CD4-positive, alpha-beta memory T cell (primary cell): Measurements from ENCODE around the gene TEDC1. TPM values are rescaled to one million over a fixed set of nuclear protein-coding genes. Genes with fewer than 3 reads are reported as not detected.
A peak's percentile ranks its signal among the peaks of the same experiment; 100 is the strongest.

ENCODE experiments used
- CTCF ChIA-PET: fragments of 350-600 bp; sonication (Branson Sonifier 250); formaldehyde crosslinking; loops from one replicate; lab custom pipeline; 2021; ENCODE audit warnings: inconsistent platforms; ENCODE audit not compliant: partially characterized antibody; lab: Charles Lee
- POLR2A ChIA-PET: fragments of 350-600 bp; sonication (Branson Sonifier 250); formaldehyde crosslinking; loops from one replicate; lab custom pipeline; 2021; ENCODE audit not compliant: partially characterized antibody; lab: Charles Lee
- DNase-seq, 5 donors: peaks; one replicate each; pipeline versions ENCODE4 v3.0.0 to v3.0.0-alpha.2; 2020 to 2022; ENCODE audit warnings: mixed read lengths in 1 of 5
- H3K27ac ChIP-seq: one replicate; pipeline ENCODE4 v1.7.0; 2013; ENCODE audit warnings: low read depth, low read length
- H3K27me3 ChIP-seq: 2 replicates; pipeline ENCODE4 v1.7.0; 2013; ENCODE audit warnings: mild to moderate bottlenecking, low read length, moderate library complexity; ENCODE audit not compliant: insufficient read depth
- H3K36me3 ChIP-seq: 2 replicates; pipeline ENCODE4 v1.7.0; 2013; ENCODE audit warnings: mild to moderate bottlenecking, low read length, moderate library complexity; ENCODE audit not compliant: insufficient read depth
- H3K4me1 ChIP-seq: 2 replicates; pipeline ENCODE4 v1.7.0; 2013; ENCODE audit warnings: mild to moderate bottlenecking, low read length, moderate library complexity; ENCODE audit not compliant: insufficient read depth
- H3K4me3 ChIP-seq, 2 donors: one replicate each; pipeline ENCODE4 v1.7.0; 2013; ENCODE audit warnings: low read length in 2 of 2, mild to moderate bottlenecking in 1 of 2
- H3K9me3 ChIP-seq, 2 donors: one replicate each; pipeline ENCODE4 v1.7.0; 2013; ENCODE audit warnings: low read length in 2 of 2, control low read depth in 1 of 2; ENCODE audit not compliant: control insufficient read depth in 1 of 2
- H3K27ac Mint-ChIP-seq, 7 donors: one replicate each; pipeline ENCODE4 v1.8.0; 2020 to 2021; ENCODE audit warnings: mixed read lengths in 7 of 7, mild to moderate bottlenecking in 6 of 7, inconsistent platforms in 3 of 7, moderate library complexity in 3 of 7
- H3K27me3 Mint-ChIP-seq, 2 donors: one replicate each; pipeline ENCODE4 v1.8.0; 2020 to 2021; ENCODE audit warnings: mixed read lengths in 2 of 2
- H3K36me3 Mint-ChIP-seq, 2 donors: one replicate each; pipeline ENCODE4 v1.8.0; 2020 to 2021; ENCODE audit warnings: mixed read lengths in 2 of 2, inconsistent platforms in 1 of 2, mild to moderate bottlenecking in 1 of 2
- H3K4me1 Mint-ChIP-seq, 4 donors: one replicate each; pipeline ENCODE4 v1.8.0; 2020 to 2021; ENCODE audit warnings: mixed read lengths in 4 of 4, mild to moderate bottlenecking in 1 of 4
- H3K4me3 Mint-ChIP-seq, 8 donors: one replicate each; pipeline ENCODE4 v1.8.0; 2020 to 2021; ENCODE audit warnings: mixed read lengths in 8 of 8, mild to moderate bottlenecking in 7 of 8, moderate library complexity in 6 of 8, inconsistent platforms in 3 of 8
- H3K9me3 Mint-ChIP-seq, 8 donors: one replicate each; pipeline ENCODE4 v1.8.0; 2020 to 2021; ENCODE audit warnings: mixed read lengths in 8 of 8, mild to moderate bottlenecking in 5 of 8, inconsistent platforms in 3 of 8, moderate library complexity in 1 of 8
- intact Hi-C: fragments of 100-400 bp; cut with micrococcal nuclease; formaldehyde crosslinking; loops from one replicate; pipeline ENCODE4 v1.15.1; 2023
- polyA plus RNA-seq, 2 donors: library from polyadenylated mRNA; unstranded; fragments of 300-500 nt; fragmentation: Illumina TruSeq; gene quantifications; one replicate each; pipeline ENCODE4 v1.2.3, GENCODE V29; 2021
- total RNA-seq, 2 experiments: library from RNA; stranded (reverse); gene quantifications; one replicate each; pipeline ENCODE4 v1.2.3, GENCODE V29; 2021

The TEDC1 gene
- total and polyA plus RNA-seq, 4 experiments from 2014 or later, result 10.2 to 30.2 (median 17.9) TPM

DNA sequence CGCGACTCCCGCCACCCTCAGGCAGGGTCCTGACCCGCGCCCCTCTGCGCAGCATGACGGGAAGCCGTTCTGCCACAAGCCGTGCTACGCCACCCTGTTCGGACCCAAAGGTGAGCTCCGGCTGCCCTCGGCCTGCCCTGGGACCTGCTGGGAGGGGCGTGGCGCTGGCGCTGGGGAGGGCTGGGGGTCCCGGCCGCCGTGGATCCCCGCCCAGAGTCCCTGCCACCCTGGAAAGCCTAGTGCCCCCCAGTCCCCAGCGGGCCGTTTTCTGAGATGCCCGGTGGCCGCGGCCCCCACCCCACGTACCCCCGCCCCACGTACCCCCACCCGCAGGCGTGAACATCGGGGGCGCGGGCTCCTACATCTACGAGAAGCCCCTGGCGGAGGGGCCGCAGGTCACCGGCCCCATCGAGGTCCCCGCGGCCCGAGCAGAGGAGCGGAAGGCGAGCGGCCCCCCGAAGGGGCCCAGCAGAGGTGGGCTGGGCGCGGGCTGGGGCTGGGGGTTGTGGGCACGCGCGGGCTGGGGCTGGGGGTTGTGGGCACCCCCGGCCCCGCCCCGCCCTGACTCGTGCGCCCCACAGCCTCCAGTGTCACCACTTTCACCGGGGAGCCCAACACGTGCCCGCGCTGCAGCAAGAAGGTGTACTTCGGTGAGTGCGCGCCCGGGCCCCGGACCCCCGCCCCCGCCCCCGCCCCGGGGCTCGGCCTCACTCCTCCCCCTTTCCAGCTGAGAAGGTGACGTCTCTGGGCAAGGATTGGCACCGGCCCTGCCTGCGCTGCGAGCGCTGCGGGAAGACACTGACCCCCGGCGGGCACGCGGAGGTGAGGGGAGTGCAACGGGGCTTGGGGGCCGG lies 12.4 kb upstream of the TEDC1 start:
- H3K27me3 Mint-ChIP-seq, result no peaks in the 10 kb centered on the region
- Histone ChIP-seq H3K27ac (peak overlapping the region; percentile 44), H3K9me3 (no peaks in the 10 kb centered on the region), H3K4me1 (peaks cover 73% of the 10 kb centered on the region), H3K36me3 (no peaks in the 10 kb centered on the region), H3K27me3 (no peaks in the 10 kb centered on the region), H3K4me3 (no peak overlapping the region)
- H3K9me3 Mint-ChIP-seq, result peaks cover 0 to 9% (median 0%) of the 10 kb centered on the region in 8 donors
- intact Hi-C loops, result no loop called here
- DNase-seq, result peak in 3 of 5 donors; percentile 42 to 79 (median 58)
- CTCF ChIA-PET, result interaction anchor here (1.2 to 3.0 kb wide), 2 partner anchors 8 to 11 kb away, joined by 4 to 24 read pairs; partner anchors contain the start of gene CRIP1
- POLR2A ChIA-PET, result interaction anchor here (8.3 kb wide), 1 partner anchor 12 kb away, joined by 346 read pairs; the partner anchor contains the start of gene TEDC1
- H3K4me3 Mint-ChIP-seq, result peak overlapping the region in 1 of 8 donors; percentile 25
- H3K27ac Mint-ChIP-seq, result peak overlapping the region in 2 of 7 donors; percentile 96 to 100
- H3K4me1 Mint-ChIP-seq, result peaks cover 19 to 64% (median 40%) of the 10 kb centered on the region in 4 donors
- H3K36me3 Mint-ChIP-seq, result peaks cover 0 to 13% of the 10 kb centered on the region in 2 donors

DNA sequence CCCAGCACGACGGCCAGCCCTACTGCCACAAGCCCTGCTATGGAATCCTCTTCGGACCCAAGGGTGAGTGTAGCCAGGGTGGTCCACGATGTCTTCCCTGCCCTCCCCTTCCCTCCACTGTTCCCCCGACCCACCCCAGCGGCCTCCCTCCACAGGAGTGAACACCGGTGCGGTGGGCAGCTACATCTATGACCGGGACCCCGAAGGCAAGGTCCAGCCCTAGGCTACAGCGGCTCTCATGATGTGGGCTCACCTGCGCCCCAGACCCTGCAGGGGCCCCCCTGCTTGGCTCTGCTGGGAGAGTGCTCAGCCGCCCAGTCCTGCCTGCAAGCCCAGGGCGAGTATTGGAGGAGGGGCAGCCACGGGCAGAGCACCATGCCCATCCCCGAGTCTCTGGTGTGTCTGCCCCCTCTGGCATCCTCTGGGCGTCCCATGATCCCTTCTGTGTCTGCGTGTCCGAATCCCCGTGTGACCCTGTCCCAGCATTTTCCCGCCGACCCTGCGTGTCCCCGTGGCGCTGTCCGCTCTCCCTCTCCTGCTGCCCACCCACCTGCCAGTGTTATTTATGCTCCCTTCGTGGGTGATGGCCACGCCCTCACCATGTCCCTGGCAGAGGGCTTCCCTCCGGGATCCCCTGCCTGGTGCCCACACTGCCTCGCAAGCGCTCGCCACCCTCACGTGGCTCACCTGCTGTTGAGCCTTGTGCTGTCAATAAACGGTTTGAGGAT lies 11.5 kb upstream of the TEDC1 start:
- Histone ChIP-seq H3K36me3 (no peaks in the 10 kb centered on the region), H3K27ac (peak overlapping the region; percentile 97), H3K4me3 (no peak overlapping the region), H3K9me3 (no peaks in the 10 kb centered on the region), H3K27me3 (no peaks in the 10 kb centered on the region), H3K4me1 (peaks cover 79% of the 10 kb centered on the region)
- DNase-seq, result peak in 3 of 5 donors; percentile 33 to 53 (median 34)
- Mint-ChIP-seq H3K4me3 (peak overlapping the region in 5 of 8 donors; percentile 40 to 92 (median 55)), H3K9me3 (peaks cover 0 to 9% (median 0%) of the 10 kb centered on the region in 8 donors), H3K36me3 (peaks cover 0 to 13% of the 10 kb centered on the region in 2 donors), H3K27me3 (no peaks in the 10 kb centered on the region), H3K4me1 (peaks cover 23 to 71% (median 46%) of the 10 kb centered on the region in 4 donors), H3K27ac (peak overlapping the region; percentile 82 to 100 (median 100))
- ChIA-PET CTCF (interaction anchor here (1.0 to 3.0 kb wide), 4 partner anchors 9 to 106 kb away, joined by 3 to 122 read pairs (median 14); no protein-coding TSS in a partner anchor), POLR2A (interaction anchor here (1.5 to 8.3 kb wide), 3 partner anchors 11 to 179 kb away, joined by 11 to 346 read pairs (median 13); partner anchors contain the start of genes BRF1, TEDC1 and TEX22)
- intact Hi-C loops, result loop anchor here (2.0 kb wide), 3 partner anchors 31 to 179 kb away; partner anchors contain the start of gene BRF1

DNA sequence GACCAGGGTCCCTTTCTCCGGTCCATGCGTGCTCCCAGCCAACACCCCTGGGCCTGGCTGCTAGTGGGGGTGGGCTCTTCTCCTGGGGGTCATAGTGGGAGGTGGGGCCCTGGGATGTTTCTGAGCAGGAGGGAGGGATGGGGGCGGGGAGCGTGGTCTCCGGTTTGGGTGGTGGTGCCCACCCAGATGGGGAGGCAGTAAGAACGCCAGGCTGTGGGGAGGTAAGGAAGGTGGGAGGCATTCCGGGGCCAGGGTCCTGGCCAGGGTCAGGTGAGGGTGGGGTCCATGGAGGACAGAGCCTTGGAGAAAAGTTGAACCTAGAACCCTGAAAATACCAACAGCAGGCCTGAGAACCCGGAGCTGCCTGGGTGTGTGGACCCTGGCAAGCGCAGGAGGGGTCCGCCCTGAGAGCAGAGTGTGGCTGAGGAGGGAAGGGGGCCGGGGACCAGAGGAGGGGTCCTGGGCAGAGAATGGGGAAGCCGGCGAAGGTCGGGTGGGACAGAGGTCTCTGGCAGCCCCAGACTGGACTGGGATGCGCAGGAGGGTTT lies 10.8 kb upstream of the TEDC1 start:
- Histone ChIP-seq H3K27ac (peak overlapping the region; percentile 97), H3K9me3 (no peaks in the 10 kb centered on the region), H3K36me3 (no peaks in the 10 kb centered on the region), H3K4me1 (peaks cover 82% of the 10 kb centered on the region), H3K27me3 (no peaks in the 10 kb centered on the region), H3K4me3 (no peak overlapping the region)
- Mint-ChIP-seq H3K9me3 (peaks cover 0 to 9% (median 0%) of the 10 kb centered on the region in 8 donors), H3K4me3 (peak overlapping the region in 6 of 8 donors; percentile 70 to 92 (median 86)), H3K4me1 (peaks cover 27 to 77% (median 52%) of the 10 kb centered on the region in 4 donors), H3K27ac (peak overlapping the region; percentile 96 to 100 (median 100)), H3K27me3 (no peaks in the 10 kb centered on the region), H3K36me3 (peaks cover 0 to 13% of the 10 kb centered on the region in 2 donors)
- POLR2A ChIA-PET, result interaction anchor here (0.6 to 8.3 kb wide), 20 partner anchors 8 to 680 kb away, joined by 3 to 346 read pairs (median 4); partner anchors contain the start of genes BRF1, PACS2, TEDC1 and TEX22
- DNase-seq, result no peak
- CTCF ChIA-PET, result interaction anchor here (1.0 to 3.0 kb wide), 10 partner anchors 9 to 110 kb away, joined by 3 to 122 read pairs (median 6); no protein-coding TSS in a partner anchor
- intact Hi-C loops, result loop anchor here (2.0 kb wide), 3 partner anchors 31 to 179 kb away; partner anchors contain the start of gene BRF1

DNA sequence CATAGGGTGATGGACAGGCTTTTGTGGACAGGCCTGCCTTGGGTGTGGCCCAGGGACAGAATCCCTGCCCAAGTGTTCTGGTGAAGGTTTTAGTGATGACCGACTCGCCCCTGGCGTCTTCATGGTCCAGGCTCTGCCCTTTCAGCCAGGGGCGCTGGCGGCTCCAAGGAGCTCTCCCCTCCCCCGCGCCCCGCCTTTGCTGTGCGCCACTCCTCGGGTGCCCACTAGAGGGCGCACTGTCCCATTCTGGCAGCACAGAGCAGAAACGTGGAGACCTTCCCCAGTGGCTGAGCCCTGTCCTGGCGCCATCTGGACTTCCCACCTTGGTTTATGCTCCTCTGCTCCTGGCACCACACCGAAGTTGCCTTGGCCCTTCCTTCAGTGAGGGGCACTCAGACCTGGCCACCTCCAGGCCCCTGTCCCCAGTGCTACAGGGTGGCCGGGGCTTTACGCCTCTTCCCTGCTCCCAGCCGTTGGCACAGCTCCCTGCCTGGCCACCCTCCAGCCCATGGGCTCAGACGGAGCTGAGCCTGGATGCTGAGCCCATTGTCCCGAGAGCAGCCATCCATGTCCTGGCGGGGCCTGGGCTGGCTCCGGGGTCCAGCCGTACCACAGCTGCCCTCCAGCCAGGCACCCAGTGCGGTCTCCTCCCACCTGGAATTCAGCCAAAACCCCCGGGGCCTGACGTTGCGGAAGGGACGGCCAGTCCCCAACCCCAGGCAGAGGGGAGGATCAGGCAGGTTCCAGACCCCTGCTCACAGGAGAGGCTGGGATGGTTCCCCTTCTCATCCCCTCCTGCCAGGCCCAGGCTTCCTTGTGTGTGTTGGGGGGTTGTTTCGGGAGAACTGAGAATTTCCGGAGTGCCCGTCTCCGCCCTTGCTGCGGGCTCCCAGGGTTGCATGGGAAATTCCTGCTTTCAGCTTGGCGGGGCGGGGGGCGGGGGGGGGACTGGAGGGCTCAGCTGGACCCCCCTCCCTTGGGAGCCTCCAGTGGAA lies 9.9 kb upstream of the TEDC1 start:
- no peaks in the 10 kb centered on the region for H3K27me3 ChIP-seq
- Mint-ChIP-seq H3K9me3 (peaks cover 0 to 7% (median 0%) of the 10 kb centered on the region in 8 donors), H3K4me3 (peak overlapping the region; percentile 83 to 92 (median 86)), H3K27ac (peak overlapping the region; percentile 96 to 100 (median 100)), H3K4me1 (peaks cover 31 to 78% (median 58%) of the 10 kb centered on the region in 4 donors), H3K36me3 (peaks cover 0 to 13% of the 10 kb centered on the region in 2 donors), H3K27me3 (no peaks in the 10 kb centered on the region)
- peak; percentile 89 to 95 (median 90) for DNase-seq
- intact Hi-C loops, result loop anchor here (1.0 to 2.0 kb wide), 4 partner anchors 8 to 180 kb away; partner anchors contain the start of gene BRF1
- ChIA-PET POLR2A (interaction anchor here (0.6 to 8.3 kb wide), 27 partner anchors 9 to 680 kb away, joined by 3 to 346 read pairs (median 4); partner anchors contain the start of genes BRF1, GPR132, PACS2 and TEDC1), CTCF (interaction anchor here (1.0 to 3.0 kb wide), 12 partner anchors 9 to 111 kb away, joined by 3 to 122 read pairs (median 6); no protein-coding TSS in a partner anchor)
- peak overlapping the region; percentile 97 for H3K27ac ChIP-seq
- H3K36me3 ChIP-seq, result no peaks in the 10 kb centered on the region
- H3K4me1 ChIP-seq, result peaks cover 82% of the 10 kb centered on the region
- no peaks in the 10 kb centered on the region for H3K9me3 ChIP-seq
- peak overlapping the region; percentile 49 to 80 for H3K4me3 ChIP-seq

DNA sequence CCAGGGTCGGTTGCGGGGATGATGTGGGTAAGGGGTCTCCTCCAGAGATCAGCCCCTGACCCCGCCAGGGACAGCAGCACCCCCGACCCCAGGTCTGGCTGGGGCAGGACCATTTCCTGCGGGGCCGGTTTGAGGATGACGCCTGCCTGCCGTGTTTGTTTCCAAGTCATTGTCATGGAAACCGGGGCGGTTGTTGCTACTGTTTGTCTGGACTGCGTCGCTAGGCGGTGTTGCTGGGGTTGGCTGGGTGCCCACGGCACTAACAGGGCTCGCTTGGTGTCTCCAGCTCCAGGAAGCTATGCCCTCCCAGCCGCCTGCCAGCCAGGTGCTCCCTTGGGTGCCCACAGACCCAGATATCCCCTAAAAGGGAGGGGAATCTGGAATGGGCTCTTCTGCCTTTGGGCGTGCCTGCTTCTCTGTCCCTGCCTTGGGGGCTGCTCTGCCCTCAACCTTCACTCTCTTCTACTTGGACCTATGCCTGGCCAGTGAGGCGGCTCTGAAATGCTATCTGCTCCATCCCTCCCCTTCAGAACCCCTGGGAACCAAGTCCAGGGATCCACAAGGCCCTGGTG lies 9.1 kb upstream of the TEDC1 start:
- no peaks in the 10 kb centered on the region for H3K27me3 Mint-ChIP-seq
- peaks cover 0 to 13% of the 10 kb centered on the region in 2 donors for H3K36me3 Mint-ChIP-seq
- Histone ChIP-seq H3K36me3 (no peaks in the 10 kb centered on the region), H3K27ac (peak overlapping the region; percentile 97), H3K9me3 (no peaks in the 10 kb centered on the region), H3K4me1 (peaks cover 80% of the 10 kb centered on the region), H3K27me3 (no peaks in the 10 kb centered on the region), H3K4me3 (peak overlapping the region in 1 of 2 donors; percentile 80)
- POLR2A ChIA-PET, result interaction anchor here (1.0 to 8.3 kb wide), 13 partner anchors 8 to 574 kb away, joined by 3 to 346 read pairs (median 5); partner anchors contain the start of genes BRF1, GPR132, TEDC1 and TEX22
- H3K4me1 Mint-ChIP-seq, result peaks cover 33 to 75% (median 53%) of the 10 kb centered on the region in 4 donors
- peak overlapping the region; percentile 96 to 100 (median 100) for H3K27ac Mint-ChIP-seq
- peak; percentile 98 to 99 (median 99) for DNase-seq
- CTCF ChIA-PET, result interaction anchor here (1.0 to 3.0 kb wide), 8 partner anchors 8 to 112 kb away, joined by 3 to 122 read pairs (median 4); no protein-coding TSS in a partner anchor
- intact Hi-C loops, result loop anchor here (1.0 to 2.0 kb wide), 4 partner anchors 7 to 181 kb away; partner anchors contain the start of gene BRF1
- H3K4me3 Mint-ChIP-seq, result peak overlapping the region; percentile 76 to 91 (median 86)
- H3K9me3 Mint-ChIP-seq, result peaks cover 0 to 7% (median 0%) of the 10 kb centered on the region in 8 donors
